DND-41 (cell line): ENCODE data around the gene VSIG10L2.

Experiments
- CTCF ChIP-seq: IDR thresholded peaks from 2 replicates; pipeline ENCODE4 v1.5.1; 2012; ENCODE audit warnings: borderline replicate concordance, low read length, moderate library complexity, mild to moderate bottlenecking; ENCODE audit not compliant: poor library complexity, severe bottlenecking; ENCODE audit errors: extremely low read depth
- EZH2 ChIP-seq: IDR thresholded peaks from 3 replicates; pipeline ENCODE4 v1.6.1; 2012; ENCODE audit warnings: borderline replicate concordance, low read depth, mild to moderate bottlenecking, moderate library complexity, low read length, inconsistent platforms; ENCODE audit not compliant: severe bottlenecking

GRCh38 chr11:126002181-126002580, 56.3 kb downstream of the VSIG10L2 start:
- TF ChIP-seq CTCF (no peak), EZH2 (no peak)
